Liver (tissue), 3 donors: ENCODE measurements around the gene CYP2A13.

Experiments used
- CTCF ChIP-seq: fragments of 150-350 bp; IDR thresholded peaks from 2 replicates; pipeline ENCODE4 v1.5.1; 2017; ENCODE audit warnings: improper control_type of control experiment, low read depth, low read length; ENCODE audit not compliant: missing input control
- EGR1 ChIP-seq, 2 donors: IDR thresholded peaks; 2 replicates each; pipeline ENCODE4 v1.6.1; 2016 to 2018; ENCODE audit warnings: antibody characterized with exemption in 2 of 2, low read depth in 2 of 2
- GABPA ChIP-seq, 2 donors: IDR thresholded peaks in 1 of 2; conservative IDR thresholded peaks in 1 of 2; 2 replicates each; pipeline ENCODE4 v1.6.1; 2016; ENCODE audit warnings: antibody characterized with exemption in 2 of 2, mild to moderate bottlenecking in 1 of 2, moderate library complexity in 1 of 2
- HNF4A ChIP-seq, 2 donors: conservative IDR thresholded peaks; 2 replicates each; pipeline ENCODE4 v1.6.1; 2016; ENCODE audit warnings: antibody characterized with exemption in 2 of 2, mild to moderate bottlenecking in 2 of 2
- JUND ChIP-seq, 2 donors: IDR thresholded peaks; 2 replicates each; pipeline ENCODE4 v1.6.1; 2016; ENCODE audit warnings: antibody characterized with exemption in 2 of 2
- NR2F2 ChIP-seq: IDR thresholded peaks from 2 replicates; pipeline ENCODE4 v1.6.1; 2016; ENCODE audit warnings: antibody characterized with exemption
- RAD21 ChIP-seq, 2 donors: IDR thresholded peaks; 2 replicates each; pipeline ENCODE4 v1.6.1; 2016; ENCODE audit warnings: antibody characterized with exemption in 2 of 2, mild to moderate bottlenecking in 2 of 2
- RXRA ChIP-seq, 2 donors: IDR thresholded peaks; 2 replicates each; pipeline ENCODE4 v1.6.1; 2017 to 2018; ENCODE audit warnings: antibody characterized with exemption in 2 of 2, mild to moderate bottlenecking in 1 of 2
- SP1 ChIP-seq: IDR thresholded peaks from 2 replicates; pipeline ENCODE4 v1.6.1; 2018; ENCODE audit warnings: antibody characterized with exemption, mild to moderate bottlenecking
- TAF1 ChIP-seq: conservative IDR thresholded peaks from 2 replicates; pipeline ENCODE4 v1.6.1; 2016; ENCODE audit warnings: antibody characterized with exemption, mild to moderate bottlenecking
- YY1 ChIP-seq: IDR thresholded peaks from 2 replicates; pipeline ENCODE4 v1.6.1; 2016; ENCODE audit warnings: antibody characterized with exemption, mild to moderate bottlenecking
- TF ChIP-seq, protein P1 (sequence below): IDR thresholded peaks from 2 replicates; pipeline ENCODE4 v1.6.1; 2016; ENCODE audit warnings: antibody characterized with exemption
- TF ChIP-seq, protein P2 (sequence below): IDR thresholded peaks from 2 replicates; pipeline ENCODE4 v1.6.1; 2016; ENCODE audit warnings: antibody characterized with exemption, mild to moderate bottlenecking
- TF ChIP-seq, protein P3 (sequence below): IDR thresholded peaks from 2 replicates; pipeline ENCODE4 v1.6.1; 2016; ENCODE audit warnings: antibody characterized with exemption
- donor health status: healthy.
- donor health status: healthy.

DNA sequence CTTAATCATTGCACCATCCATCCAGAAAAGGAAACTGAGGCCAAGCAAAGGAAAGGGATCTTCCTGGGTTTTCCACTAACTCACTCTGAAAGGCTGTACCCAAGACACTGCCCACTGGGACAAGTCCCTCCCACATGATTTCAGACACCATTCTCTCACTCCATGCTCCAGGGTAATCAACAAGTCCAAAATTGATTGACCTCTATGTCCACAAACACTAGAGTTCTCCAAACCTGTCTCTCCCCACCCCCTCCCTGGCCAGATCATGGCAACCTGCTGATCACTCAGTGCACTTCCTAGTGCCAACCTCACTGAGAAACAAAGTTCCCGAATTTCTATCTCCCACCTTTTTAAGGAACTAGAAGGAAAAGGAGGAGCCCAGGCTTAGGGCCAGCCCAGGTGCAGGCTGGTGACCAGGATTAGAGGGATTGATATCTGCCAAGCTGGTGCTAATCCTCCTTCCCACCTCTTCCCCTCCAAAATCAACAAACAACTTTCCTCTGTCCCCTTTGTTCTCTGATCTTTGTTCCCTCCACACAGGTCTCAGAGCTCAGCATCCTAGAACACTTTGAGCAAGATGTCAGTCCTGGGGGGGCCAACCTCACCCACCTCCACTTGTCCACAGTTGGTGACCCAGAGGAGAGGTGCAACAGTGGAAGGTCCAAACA is 2.4 kb upstream of the CYP2A13 start:
- no peak for TF ChIP-seq CTCF
- peak; percentile 77 for TF ChIP-seq SP1
- TF ChIP-seq TAF1, result no peak
- peak in 1 of 2 donors; percentile 29 for TF ChIP-seq EGR1 (IDR thresholded peaks at IDR 0.05; ENCODE audit: low read depth in 2 of 2)
- TF ChIP-seq, protein P1, sequence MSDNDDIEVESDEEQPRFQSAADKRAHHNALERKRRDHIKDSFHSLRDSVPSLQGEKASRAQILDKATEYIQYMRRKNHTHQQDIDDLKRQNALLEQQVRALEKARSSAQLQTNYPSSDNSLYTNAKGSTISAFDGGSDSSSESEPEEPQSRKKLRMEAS, result peak; percentile 73
- TF ChIP-seq GABPA (IDR thresholded peaks at IDR 0.05 in 1 of 2, conservative IDR thresholded peaks at IDR 0.05 in 1 of 2), result no peak
- TF ChIP-seq, protein P2, sequence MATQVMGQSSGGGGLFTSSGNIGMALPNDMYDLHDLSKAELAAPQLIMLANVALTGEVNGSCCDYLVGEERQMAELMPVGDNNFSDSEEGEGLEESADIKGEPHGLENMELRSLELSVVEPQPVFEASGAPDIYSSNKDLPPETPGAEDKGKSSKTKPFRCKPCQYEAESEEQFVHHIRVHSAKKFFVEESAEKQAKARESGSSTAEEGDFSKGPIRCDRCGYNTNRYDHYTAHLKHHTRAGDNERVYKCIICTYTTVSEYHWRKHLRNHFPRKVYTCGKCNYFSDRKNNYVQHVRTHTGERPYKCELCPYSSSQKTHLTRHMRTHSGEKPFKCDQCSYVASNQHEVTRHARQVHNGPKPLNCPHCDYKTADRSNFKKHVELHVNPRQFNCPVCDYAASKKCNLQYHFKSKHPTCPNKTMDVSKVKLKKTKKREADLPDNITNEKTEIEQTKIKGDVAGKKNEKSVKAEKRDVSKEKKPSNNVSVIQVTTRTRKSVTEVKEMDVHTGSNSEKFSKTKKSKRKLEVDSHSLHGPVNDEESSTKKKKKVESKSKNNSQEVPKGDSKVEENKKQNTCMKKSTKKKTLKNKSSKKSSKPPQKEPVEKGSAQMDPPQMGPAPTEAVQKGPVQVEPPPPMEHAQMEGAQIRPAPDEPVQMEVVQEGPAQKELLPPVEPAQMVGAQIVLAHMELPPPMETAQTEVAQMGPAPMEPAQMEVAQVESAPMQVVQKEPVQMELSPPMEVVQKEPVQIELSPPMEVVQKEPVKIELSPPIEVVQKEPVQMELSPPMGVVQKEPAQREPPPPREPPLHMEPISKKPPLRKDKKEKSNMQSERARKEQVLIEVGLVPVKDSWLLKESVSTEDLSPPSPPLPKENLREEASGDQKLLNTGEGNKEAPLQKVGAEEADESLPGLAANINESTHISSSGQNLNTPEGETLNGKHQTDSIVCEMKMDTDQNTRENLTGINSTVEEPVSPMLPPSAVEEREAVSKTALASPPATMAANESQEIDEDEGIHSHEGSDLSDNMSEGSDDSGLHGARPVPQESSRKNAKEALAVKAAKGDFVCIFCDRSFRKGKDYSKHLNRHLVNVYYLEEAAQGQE, result peak; percentile 66
- TF ChIP-seq RAD21 (IDR thresholded peaks at IDR 0.05), result peak; percentile 39 to 56
- peak in 1 of 2 donors; percentile 68 for TF ChIP-seq JUND (IDR thresholded peaks at IDR 0.05)
- TF ChIP-seq RXRA (IDR thresholded peaks at IDR 0.05), result peak; percentile 77 to 89
- TF ChIP-seq HNF4A (conservative IDR thresholded peaks at IDR 0.05), result peak; percentile 78 to 88
- TF ChIP-seq NR2F2, result no peak
- TF ChIP-seq, protein P3, sequence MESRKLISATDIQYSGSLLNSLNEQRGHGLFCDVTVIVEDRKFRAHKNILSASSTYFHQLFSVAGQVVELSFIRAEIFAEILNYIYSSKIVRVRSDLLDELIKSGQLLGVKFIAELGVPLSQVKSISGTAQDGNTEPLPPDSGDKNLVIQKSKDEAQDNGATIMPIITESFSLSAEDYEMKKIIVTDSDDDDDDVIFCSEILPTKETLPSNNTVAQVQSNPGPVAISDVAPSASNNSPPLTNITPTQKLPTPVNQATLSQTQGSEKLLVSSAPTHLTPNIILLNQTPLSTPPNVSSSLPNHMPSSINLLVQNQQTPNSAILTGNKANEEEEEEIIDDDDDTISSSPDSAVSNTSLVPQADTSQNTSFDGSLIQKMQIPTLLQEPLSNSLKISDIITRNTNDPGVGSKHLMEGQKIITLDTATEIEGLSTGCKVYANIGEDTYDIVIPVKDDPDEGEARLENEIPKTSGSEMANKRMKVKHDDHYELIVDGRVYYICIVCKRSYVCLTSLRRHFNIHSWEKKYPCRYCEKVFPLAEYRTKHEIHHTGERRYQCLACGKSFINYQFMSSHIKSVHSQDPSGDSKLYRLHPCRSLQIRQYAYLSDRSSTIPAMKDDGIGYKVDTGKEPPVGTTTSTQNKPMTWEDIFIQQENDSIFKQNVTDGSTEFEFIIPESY, result peak; percentile 74
- peak; percentile 74 for TF ChIP-seq YY1
